ENCODE measurements around the gene CATSPERZ.

GRCh38 chr11:64251016-64251752 is 49.0 kb upstream of the CATSPERZ start, which contains the start of gene PLCB3:
- no peak for TF ChIP-seq EZH2 (IDR thresholded peaks at IDR 0.05; ENCODE audit: insufficient read depth, poor library complexity, severe bottlenecking)
- TF ChIP-seq EZH2phosphoT487 (IDR thresholded peaks at IDR 0.05; ENCODE audit: insufficient read depth, low read depth) = no peak
